ENCODE data around the gene SMARCC1. TPM values are rescaled to one million over a fixed set of nuclear protein-coding genes. Genes with fewer than 3 reads are reported as not detected.

The SMARCC1 gene
- total RNA-seq, 3 donors from 2014 or later = 27.4 to 63.2 (median 61.9) TPM

GRCh38 chr3:47658444-47658843 is 123.2 kb downstream of the SMARCC1 start:
- Histone ChIP-seq H3K27me3 (no peaks in the 10 kb centered on the region), H3K4me1 (no peaks in the 10 kb centered on the region), H3K4me3 (no peak overlapping the region), H3K36me3 (no peaks in the 10 kb centered on the region), H3K9me3 (no peaks in the 10 kb centered on the region), H3K27ac (no peak overlapping the region)
- TF ChIP-seq CTCF (IDR thresholded peaks at IDR 0.05) = no peak
- TF ChIP-seq POLR2AphosphoS5 (IDR thresholded peaks at IDR 0.05) = no peak
- no peak for TF ChIP-seq POLR2A (IDR thresholded peaks at IDR 0.05)
- intact Hi-C loops (cut with DNase I; ENCODE audit: low total_unique reads) = no loop called here
- no peak for DNase-seq (ENCODE audit: low spot score in 2 of 2)

GRCh38 chr3:47652142-47652541 is 129.6 kb downstream of the SMARCC1 start:
- intact Hi-C loops (cut with DNase I; ENCODE audit: low total_unique reads) = no loop called here
- Histone ChIP-seq H3K4me1 (no peaks in the 10 kb centered on the region), H3K9me3 (no peaks in the 10 kb centered on the region), H3K4me3 (no peak overlapping the region), H3K36me3 (no peaks in the 10 kb centered on the region), H3K27ac (no peak overlapping the region), H3K27me3 (no peaks in the 10 kb centered on the region)
- no peak for DNase-seq (ENCODE audit: low spot score in 2 of 2)
- TF ChIP-seq CTCF (IDR thresholded peaks at IDR 0.05) (no peak), POLR2A (IDR thresholded peaks at IDR 0.05) (no peak), POLR2AphosphoS5 (IDR thresholded peaks at IDR 0.05) (no peak)

GRCh38 chr3:47650294-47650693 is 131.4 kb downstream of the SMARCC1 start:
- Histone ChIP-seq H3K27me3 (no peaks in the 10 kb centered on the region), H3K9me3 (no peaks in the 10 kb centered on the region), H3K4me3 (no peak overlapping the region), H3K27ac (no peak overlapping the region), H3K36me3 (no peaks in the 10 kb centered on the region), H3K4me1 (no peaks in the 10 kb centered on the region)
- intact Hi-C loops (cut with DNase I; ENCODE audit: low total_unique reads) = no loop called here
- TF ChIP-seq CTCF (IDR thresholded peaks at IDR 0.05) (no peak), POLR2A (IDR thresholded peaks at IDR 0.05) (no peak), POLR2AphosphoS5 (IDR thresholded peaks at IDR 0.05) (no peak)
- no peak for DNase-seq (ENCODE audit: low spot score in 2 of 2)

GRCh38 chr3:47647550-47647949 is 134.1 kb downstream of the SMARCC1 start:
- TF ChIP-seq POLR2A (IDR thresholded peaks at IDR 0.05) (no peak), POLR2AphosphoS5 (IDR thresholded peaks at IDR 0.05) (no peak), CTCF (IDR thresholded peaks at IDR 0.05) (no peak)
- DNase-seq (ENCODE audit: low spot score in 2 of 2) = no peak
- Histone ChIP-seq H3K4me3 (no peak overlapping the region), H3K36me3 (no peaks in the 10 kb centered on the region), H3K9me3 (no peaks in the 10 kb centered on the region), H3K27me3 (no peaks in the 10 kb centered on the region), H3K4me1 (no peaks in the 10 kb centered on the region), H3K27ac (no peak overlapping the region)
- intact Hi-C loops (cut with DNase I; ENCODE audit: low total_unique reads) = no loop called here

GRCh38 chr3:47646362-47646761 is 135.3 kb downstream of the SMARCC1 start:
- Histone ChIP-seq H3K4me3 (no peak overlapping the region), H3K27me3 (no peaks in the 10 kb centered on the region), H3K4me1 (no peaks in the 10 kb centered on the region), H3K9me3 (no peaks in the 10 kb centered on the region), H3K36me3 (peaks cover 7% of the 10 kb centered on the region), H3K27ac (no peak overlapping the region)
- DNase-seq (ENCODE audit: low spot score in 2 of 2) = no peak
- TF ChIP-seq CTCF (IDR thresholded peaks at IDR 0.05) (no peak), POLR2A (IDR thresholded peaks at IDR 0.05) (no peak), POLR2AphosphoS5 (IDR thresholded peaks at IDR 0.05) (no peak)
- intact Hi-C loops (cut with DNase I; ENCODE audit: low total_unique reads) = no loop called here
